Naive B cell (primary cell): ENCODE results near the gene ASTN1. TPM values are rescaled to one million over a fixed set of nuclear protein-coding genes. Genes with fewer than 3 reads are reported as not detected.

Source experiments
- ATAC-seq, 2 donors: fragments of 150-1000 bp; cut with Tn5 transposase; 2 replicates each; pipeline ENCODE4 v1.10.0; 2021; ENCODE audit warnings: low read depth in 2 of 2, mild to moderate bottlenecking in 2 of 2, moderate library complexity in 2 of 2
- DNase-seq: peaks from one replicate; pipeline ENCODE4 v3.0.0; 2022
- H3K27ac Mint-ChIP-seq, 6 donors: one replicate each; pipeline ENCODE4 v1.8.0; 2020 to 2022; ENCODE audit warnings: mild to moderate bottlenecking in 6 of 6, mixed read lengths in 6 of 6, moderate library complexity in 5 of 6, inconsistent platforms in 2 of 6
- H3K27me3 Mint-ChIP-seq, 3 donors: one replicate each; pipeline ENCODE4 v1.8.0; 2021 to 2022; ENCODE audit warnings: mixed read lengths in 3 of 3, mild to moderate bottlenecking in 1 of 3
- H3K36me3 Mint-ChIP-seq, 2 donors: one replicate each; pipeline ENCODE4 v1.8.0; 2020 to 2022; ENCODE audit warnings: mixed read lengths in 2 of 2, inconsistent platforms in 1 of 2, mild to moderate bottlenecking in 1 of 2
- H3K4me1 Mint-ChIP-seq, 3 donors: one replicate each; pipeline ENCODE4 v1.8.0; 2020 to 2022; ENCODE audit warnings: mixed read lengths in 3 of 3, inconsistent platforms in 1 of 3, mild to moderate bottlenecking in 1 of 3, moderate library complexity in 1 of 3
- H3K4me3 Mint-ChIP-seq, 8 donors: one replicate each; pipeline ENCODE4 v1.8.0; 2020 to 2022; ENCODE audit warnings: mild to moderate bottlenecking in 8 of 8, mixed read lengths in 8 of 8, moderate library complexity in 8 of 8, inconsistent platforms in 2 of 8
- H3K9me3 Mint-ChIP-seq, 7 donors: one replicate each; pipeline ENCODE4 v1.8.0; 2020 to 2022; ENCODE audit warnings: mixed read lengths in 7 of 7, mild to moderate bottlenecking in 5 of 7, inconsistent platforms in 2 of 7, moderate library complexity in 1 of 7
- polyA plus RNA-seq, 6 donors: library from polyadenylated mRNA; unstranded; fragments of 300-500 nt; fragmentation: Illumina TruSeq; gene quantifications; one replicate each; pipeline ENCODE4 v1.2.3, GENCODE V29; 2021; ENCODE audit warnings: low read depth in 6 of 6

Gene ASTN1
- polyA plus RNA-seq, 6 donors from 2014 or later, result not detected

DNA sequence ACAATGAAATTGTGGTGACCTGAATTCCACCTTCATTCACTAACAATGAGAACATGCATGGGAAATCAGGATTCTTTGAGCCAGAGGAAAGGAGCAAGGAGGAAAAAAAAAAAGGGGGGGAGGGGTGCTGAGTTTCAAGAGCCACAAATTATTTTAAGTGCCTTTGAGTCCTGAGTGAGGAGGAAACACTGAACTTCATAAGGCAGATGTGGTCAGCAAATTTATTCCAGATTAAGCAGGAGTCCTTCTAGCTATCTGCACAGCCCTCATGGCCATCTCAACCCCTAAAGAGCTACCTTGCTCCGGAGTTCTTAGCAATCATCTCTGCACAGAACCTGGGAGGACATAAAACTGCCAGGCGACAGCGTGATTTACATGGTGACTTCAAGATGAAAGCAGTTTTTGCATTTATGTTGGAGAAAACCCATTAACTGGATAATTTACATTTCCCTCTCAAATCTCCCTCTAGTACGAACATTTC lies 21.7 kb downstream of the ASTN1 start:
- DNase-seq (no peak), ATAC-seq (no peak)
- Mint-ChIP-seq H3K27ac (no peak overlapping the region), H3K9me3 (peaks cover 0 to 4% (median 0%) of the 10 kb centered on the region in 7 donors), H3K36me3 (no peaks in the 10 kb centered on the region), H3K4me1 (peaks cover 5 to 24% (median 18%) of the 10 kb centered on the region in 3 donors), H3K27me3 (no peaks in the 10 kb centered on the region), H3K4me3 (no peak overlapping the region)

DNA sequence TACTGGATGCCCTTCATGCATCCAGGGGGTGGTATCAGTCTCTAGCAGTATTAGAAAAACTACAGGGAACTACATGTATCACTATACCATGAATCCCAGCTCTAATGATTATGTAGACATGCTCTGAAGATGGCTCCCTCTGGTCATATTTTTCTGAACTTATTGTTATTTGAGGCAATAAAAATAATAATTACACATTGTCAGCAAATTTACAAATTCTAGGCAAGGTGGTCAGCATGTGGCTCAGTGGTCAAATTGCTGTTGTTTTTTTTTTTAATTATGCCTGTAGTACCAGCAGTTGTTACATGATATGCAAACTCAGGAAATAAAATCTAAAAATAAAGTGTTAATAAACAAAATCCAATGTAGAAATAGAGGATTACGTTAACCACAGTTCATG lies 22.5 kb downstream of the ASTN1 start:
- Mint-ChIP-seq H3K36me3 (no peaks in the 10 kb centered on the region), H3K4me3 (no peak overlapping the region), H3K27ac (no peak overlapping the region), H3K27me3 (no peaks in the 10 kb centered on the region), H3K4me1 (peaks cover 5 to 24% (median 18%) of the 10 kb centered on the region in 3 donors), H3K9me3 (peaks cover 0 to 4% (median 0%) of the 10 kb centered on the region in 7 donors)
- ATAC-seq (no peak), DNase-seq (no peak)

DNA sequence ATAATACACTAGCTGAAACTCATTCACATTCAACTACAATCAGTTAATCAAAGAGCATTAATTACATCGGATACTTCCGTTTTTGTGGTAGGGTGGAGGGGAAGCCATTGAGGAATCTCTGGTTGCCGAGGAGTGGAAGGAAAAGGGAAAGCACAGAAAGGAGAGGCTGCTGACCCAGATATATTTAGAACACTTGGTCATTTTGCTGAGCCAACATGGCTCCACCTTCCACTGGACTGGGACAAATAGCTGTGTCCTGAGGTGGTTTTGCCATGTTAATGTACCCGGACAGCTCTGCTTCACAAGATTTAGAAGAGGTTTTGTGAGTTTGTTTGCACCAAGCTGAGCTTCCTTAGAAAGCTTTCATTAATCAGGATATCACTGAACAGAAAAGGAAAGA lies 26.2 kb downstream of the ASTN1 start:
- Mint-ChIP-seq H3K27me3 (no peaks in the 10 kb centered on the region), H3K4me3 (no peak overlapping the region), H3K4me1 (peaks cover 5 to 40% (median 28%) of the 10 kb centered on the region in 3 donors), H3K27ac (no peak overlapping the region), H3K9me3 (peaks cover 0 to 4% (median 0%) of the 10 kb centered on the region in 7 donors), H3K36me3 (no peaks in the 10 kb centered on the region)
- no peak for DNase-seq
- no peak for ATAC-seq

DNA sequence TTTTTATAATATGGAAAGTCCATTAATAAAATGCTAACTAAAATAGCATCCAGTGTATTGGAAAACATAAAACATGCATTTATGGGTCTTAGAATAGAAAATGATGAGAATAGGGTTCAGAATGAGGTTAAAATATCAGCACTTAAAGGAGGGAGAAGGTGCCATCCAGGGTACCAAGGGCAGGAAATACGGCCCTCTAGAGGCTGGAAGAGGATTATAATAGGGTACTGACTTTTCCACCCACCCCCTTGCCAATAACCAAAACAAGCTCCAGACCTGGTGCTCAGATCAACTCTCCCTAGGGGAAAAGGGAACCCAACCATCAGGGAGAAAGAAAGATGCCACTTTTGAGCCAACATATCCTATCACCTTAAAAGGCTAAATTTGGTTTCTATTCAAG lies 26.7 kb downstream of the ASTN1 start:
- Mint-ChIP-seq H3K27ac (peak overlapping the region in 1 of 6 donors; percentile 9), H3K4me1 (peaks cover 5 to 40% (median 28%) of the 10 kb centered on the region in 3 donors), H3K4me3 (no peak overlapping the region), H3K9me3 (peaks cover 0 to 4% (median 0%) of the 10 kb centered on the region in 7 donors), H3K36me3 (no peaks in the 10 kb centered on the region), H3K27me3 (no peaks in the 10 kb centered on the region)
- no peak for DNase-seq
- ATAC-seq, result no peak

DNA sequence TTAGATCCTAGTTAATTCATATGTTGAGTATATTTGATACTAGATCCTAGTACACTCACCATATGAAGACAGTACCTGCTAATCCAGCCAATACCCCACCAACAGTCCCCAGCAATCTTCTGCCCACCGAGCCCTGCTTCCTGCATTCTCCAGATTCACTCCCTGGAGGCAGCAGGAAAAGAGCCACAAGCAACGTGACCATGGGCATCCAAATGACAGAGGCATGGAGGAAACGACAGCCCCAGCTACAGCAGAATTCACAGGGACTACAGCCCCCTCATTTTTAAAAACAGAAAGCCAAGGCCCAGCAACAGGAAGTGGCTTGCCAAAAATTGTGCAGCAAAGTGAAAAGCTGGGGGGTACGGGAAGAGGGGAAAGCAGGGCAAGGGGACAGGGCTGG lies 29.3 kb downstream of the ASTN1 start:
- no peak for DNase-seq
- Mint-ChIP-seq H3K27ac (no peak overlapping the region), H3K27me3 (no peaks in the 10 kb centered on the region), H3K36me3 (no peaks in the 10 kb centered on the region), H3K4me3 (no peak overlapping the region), H3K4me1 (peaks cover 1 to 27% (median 18%) of the 10 kb centered on the region in 3 donors), H3K9me3 (peaks cover 0 to 4% (median 0%) of the 10 kb centered on the region in 7 donors)
- ATAC-seq, result no peak

DNA sequence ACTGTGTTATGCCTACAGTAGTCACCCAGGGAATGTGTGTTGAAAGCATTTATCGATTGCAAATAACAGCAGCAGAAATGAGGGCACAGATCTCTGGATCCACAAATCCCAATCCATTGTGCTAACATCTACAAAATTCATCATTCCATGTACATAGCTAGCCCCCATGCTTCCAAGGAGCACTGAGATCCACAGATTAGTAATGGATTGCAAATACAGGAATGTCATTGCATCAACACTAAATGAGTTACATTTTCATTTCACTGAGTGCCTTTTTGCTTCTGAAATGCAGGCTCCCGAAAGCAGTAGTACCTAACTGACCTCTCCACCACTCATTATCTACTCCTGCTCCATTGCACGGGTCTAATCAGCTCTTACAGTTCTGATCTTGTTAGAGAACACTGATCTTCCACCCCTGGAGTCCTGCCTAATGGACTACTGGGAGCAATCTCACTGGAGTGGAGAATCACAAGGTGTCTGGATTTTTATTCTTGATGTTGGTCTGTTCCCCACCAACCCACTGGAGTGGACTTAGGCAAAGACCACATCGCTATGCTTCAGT lies 30.5 kb downstream of the ASTN1 start:
- ATAC-seq (no peak), DNase-seq (no peak)
- peak overlapping the region in 1 of 8 donors; percentile 64 for H3K4me3 Mint-ChIP-seq
- no peak overlapping the region for H3K27ac Mint-ChIP-seq
- H3K36me3 Mint-ChIP-seq, result no peaks in the 10 kb centered on the region
- peaks cover 0 to 4% (median 1%) of the 10 kb centered on the region in 7 donors for H3K9me3 Mint-ChIP-seq
- peaks cover 0 to 21% (median 12%) of the 10 kb centered on the region in 3 donors for H3K4me1 Mint-ChIP-seq
- no peaks in the 10 kb centered on the region for H3K27me3 Mint-ChIP-seq

DNA sequence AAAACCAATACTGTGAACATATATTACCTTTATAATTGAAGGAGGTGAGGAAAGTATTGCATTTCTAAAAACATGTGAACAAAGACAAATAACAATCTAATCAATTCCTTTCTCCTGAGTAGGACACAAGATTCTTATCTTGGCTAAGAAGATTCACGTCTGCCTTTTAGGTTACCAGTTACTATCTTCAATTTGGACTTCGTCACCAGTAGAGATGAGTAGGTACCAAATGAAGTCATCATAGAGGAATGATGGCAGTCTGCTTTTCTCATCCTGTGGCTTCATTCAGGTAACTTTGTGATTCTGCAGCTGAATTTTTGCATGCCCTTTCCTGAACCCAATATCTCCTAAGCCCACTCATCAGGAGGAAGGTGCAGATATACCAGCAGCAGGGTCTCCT lies 32.4 kb downstream of the ASTN1 start:
- Mint-ChIP-seq H3K27ac (no peak overlapping the region), H3K27me3 (no peaks in the 10 kb centered on the region), H3K4me3 (no peak overlapping the region), H3K36me3 (no peaks in the 10 kb centered on the region), H3K4me1 (peaks cover 0 to 16% (median 10%) of the 10 kb centered on the region in 3 donors), H3K9me3 (peaks cover 0 to 4% (median 0%) of the 10 kb centered on the region in 7 donors)
- DNase-seq, result no peak
- no peak for ATAC-seq

DNA sequence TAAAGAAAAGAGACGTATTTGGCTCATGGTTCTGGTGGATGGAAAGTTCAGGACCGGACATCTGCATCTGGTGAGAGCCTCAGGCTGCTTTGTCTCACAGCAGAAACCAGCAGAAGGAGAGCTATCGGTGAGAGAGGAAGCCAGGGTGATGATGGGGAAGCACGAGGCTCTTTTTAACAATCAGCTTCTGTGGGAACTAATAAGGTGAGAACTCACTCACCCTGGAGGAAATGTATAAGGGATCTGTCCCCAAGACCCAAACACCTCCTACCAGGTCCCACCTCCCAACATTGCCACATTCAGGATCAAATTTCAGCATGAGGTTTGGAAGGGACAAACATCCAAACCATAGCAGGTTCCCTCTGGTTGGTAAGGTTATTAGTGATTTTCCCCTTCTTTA lies 32.8 kb downstream of the ASTN1 start:
- Mint-ChIP-seq H3K27ac (no peak overlapping the region), H3K9me3 (peaks cover 0 to 4% (median 0%) of the 10 kb centered on the region in 7 donors), H3K27me3 (no peaks in the 10 kb centered on the region), H3K36me3 (no peaks in the 10 kb centered on the region), H3K4me1 (peaks cover 0 to 16% (median 10%) of the 10 kb centered on the region in 3 donors), H3K4me3 (no peak overlapping the region)
- no peak for ATAC-seq
- DNase-seq, result no peak

DNA sequence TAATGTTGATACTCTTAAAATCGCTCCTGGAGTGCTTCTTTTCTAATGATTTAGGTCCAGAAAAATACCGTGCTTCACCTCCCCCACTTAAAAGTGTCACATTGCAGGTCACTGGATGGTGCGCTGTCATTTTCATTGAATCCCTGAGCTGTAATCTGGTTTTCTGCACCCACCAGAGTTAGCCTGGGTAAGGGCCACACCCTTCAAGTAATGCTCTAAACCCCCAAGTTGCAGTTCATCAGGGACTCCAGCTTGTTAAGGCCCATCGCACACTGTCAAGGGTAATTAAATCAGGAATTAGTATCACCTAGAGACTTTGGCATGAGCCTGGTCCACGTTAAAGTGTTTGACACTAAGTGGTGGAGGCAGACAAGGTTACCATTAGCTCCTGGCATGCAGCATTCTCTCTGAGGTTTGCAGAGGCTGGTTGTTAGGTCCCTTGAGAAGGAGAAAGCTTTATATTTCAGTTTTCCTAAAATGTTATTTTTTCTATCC lies 34.0 kb downstream of the ASTN1 start:
- no peak for DNase-seq
- Mint-ChIP-seq H3K36me3 (no peaks in the 10 kb centered on the region), H3K4me1 (peaks cover 0 to 15% (median 10%) of the 10 kb centered on the region in 3 donors), H3K9me3 (peaks cover 0 to 4% (median 0%) of the 10 kb centered on the region in 7 donors), H3K27me3 (no peaks in the 10 kb centered on the region), H3K27ac (no peak overlapping the region), H3K4me3 (no peak overlapping the region)
- no peak for ATAC-seq

DNA sequence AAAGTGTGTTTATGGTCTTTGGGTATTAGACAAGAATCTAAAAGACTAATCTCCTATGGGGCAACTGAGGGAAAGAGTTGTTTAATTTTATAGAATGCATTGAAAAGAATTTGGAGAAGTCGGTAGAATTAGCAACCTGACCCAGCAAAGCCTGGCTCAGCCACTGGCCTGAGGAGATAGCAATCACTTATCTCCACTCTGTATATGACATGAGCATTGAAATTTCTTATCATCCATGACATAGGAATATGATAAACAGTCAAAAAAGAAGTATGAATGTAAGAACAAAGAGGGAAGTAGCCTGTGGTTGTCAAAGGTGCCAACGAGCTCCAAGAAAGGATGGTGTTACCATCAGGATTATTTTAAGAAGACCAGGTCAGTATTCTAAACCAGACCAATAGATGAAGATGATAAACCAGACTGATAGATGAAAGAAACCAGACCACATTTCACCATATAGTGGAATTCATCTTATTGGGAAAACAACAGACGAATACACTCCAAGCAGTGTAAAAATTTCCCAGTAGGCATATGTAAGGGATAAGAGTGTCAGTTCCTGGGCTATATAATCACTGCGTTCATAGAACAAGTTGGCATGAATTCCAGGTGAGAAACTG lies 35.7 kb downstream of the ASTN1 start:
- Mint-ChIP-seq H3K36me3 (no peaks in the 10 kb centered on the region), H3K9me3 (peaks cover 0 to 4% (median 0%) of the 10 kb centered on the region in 7 donors), H3K4me1 (peaks cover 0 to 3% (median 0%) of the 10 kb centered on the region in 3 donors), H3K4me3 (no peak overlapping the region), H3K27me3 (no peaks in the 10 kb centered on the region), H3K27ac (no peak overlapping the region)
- ATAC-seq, result no peak
- DNase-seq, result no peak

DNA sequence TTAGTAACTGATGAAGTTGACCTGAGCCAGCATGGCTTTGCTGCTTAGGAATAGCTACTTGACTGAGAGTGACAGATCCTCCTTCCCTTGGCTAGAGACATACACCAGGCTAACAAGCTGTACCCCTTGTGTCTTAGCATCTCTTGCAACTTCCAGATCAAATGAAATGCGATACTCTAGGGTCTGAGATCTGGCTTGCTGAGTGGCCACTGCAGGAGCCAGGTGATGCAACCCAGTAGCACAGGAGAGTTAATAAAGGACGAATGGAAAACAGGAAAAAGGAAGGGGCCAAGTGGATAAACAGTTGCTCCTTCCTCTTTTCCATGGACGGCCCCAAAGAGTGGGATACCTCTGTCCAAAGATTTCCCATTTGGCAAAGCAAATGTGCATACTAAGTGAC lies 38.2 kb downstream of the ASTN1 start:
- no peaks in the 10 kb centered on the region for H3K27me3 Mint-ChIP-seq
- H3K36me3 Mint-ChIP-seq, result no peaks in the 10 kb centered on the region
- H3K4me1 Mint-ChIP-seq, result peaks cover 0 to 18% (median 0%) of the 10 kb centered on the region in 3 donors
- peaks cover 0 to 4% (median 0%) of the 10 kb centered on the region in 7 donors for H3K9me3 Mint-ChIP-seq
- DNase-seq, result no peak
- no peak overlapping the region for H3K27ac Mint-ChIP-seq
- H3K4me3 Mint-ChIP-seq, result no peak overlapping the region
- no peak for ATAC-seq

DNA sequence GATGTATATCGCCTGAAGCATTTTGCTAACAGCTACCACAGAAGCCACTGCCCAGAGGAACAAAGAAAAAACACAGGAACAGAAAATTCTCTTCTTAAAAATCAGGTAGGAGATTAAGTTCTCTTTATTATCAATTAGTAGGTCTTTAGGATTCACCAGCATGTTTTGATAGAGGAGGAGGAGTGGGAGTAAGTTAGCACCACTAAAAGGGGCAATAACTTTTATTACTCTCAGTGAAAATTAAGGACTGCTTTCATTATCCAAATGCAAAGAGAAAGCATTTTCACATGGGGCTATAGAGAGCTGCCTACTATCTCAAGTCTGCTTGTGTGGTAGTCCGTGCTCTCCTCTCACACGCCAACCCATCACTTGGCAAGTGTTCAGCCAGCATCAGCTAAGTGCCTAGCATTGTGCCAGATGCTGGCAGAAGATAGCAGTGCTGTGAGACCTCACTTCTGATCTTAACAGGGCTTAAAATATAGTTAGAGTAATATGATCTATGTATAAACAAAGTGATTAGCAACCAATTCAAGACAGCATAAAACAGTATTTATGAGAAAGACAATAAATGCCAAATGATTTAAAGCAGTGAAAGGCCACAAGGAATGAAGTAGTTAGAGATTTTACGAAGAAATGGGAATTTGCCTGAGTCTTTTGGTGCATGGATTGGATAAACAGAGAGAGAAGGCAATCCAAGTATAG lies 39.8 kb downstream of the ASTN1 start:
- Mint-ChIP-seq H3K4me3 (no peak overlapping the region), H3K36me3 (no peaks in the 10 kb centered on the region), H3K27ac (no peak overlapping the region), H3K4me1 (peaks cover 0 to 18% (median 0%) of the 10 kb centered on the region in 3 donors), H3K9me3 (peaks cover 0 to 4% (median 0%) of the 10 kb centered on the region in 7 donors), H3K27me3 (no peaks in the 10 kb centered on the region)
- DNase-seq (no peak), ATAC-seq (no peak)

DNA sequence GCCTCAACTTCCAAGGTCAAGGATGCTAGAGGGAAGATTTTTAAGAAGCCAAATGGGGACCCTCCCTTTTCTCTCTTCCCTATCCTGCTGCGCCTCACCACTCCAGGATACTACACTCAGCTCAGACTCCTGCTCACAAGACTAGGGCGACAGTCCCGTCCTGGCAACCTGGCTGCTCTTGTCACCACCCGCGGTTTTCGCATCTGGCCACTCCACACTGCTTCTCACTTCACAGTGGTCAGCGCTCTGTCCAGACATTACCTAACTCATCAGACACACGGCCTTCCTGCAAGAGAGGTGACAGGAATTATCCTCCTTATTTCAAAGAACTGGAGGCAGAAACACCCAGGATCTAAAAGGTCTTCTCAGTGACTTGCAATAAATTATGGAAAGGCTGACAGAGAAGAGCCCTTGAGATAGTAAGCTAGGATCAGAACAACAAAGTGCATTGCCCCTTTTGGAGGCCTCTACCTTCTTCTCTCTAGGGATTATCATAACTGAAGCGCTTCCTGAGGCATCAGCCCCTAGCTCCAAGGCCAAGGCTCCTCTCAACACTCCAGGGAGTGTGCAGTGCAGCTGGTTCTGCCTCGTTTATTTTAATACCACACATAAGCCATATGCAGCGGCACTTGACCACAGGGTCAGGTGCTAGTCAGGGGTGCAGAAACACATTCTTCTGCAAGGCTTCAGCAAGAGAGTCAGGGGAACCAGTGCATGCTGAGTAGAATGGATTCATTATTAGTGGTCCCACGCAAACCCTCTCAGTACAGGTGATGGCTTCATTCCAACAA lies 41.9 kb downstream of the ASTN1 start:
- H3K4me1 Mint-ChIP-seq, result peaks cover 0 to 18% (median 0%) of the 10 kb centered on the region in 3 donors
- no peak overlapping the region for H3K27ac Mint-ChIP-seq
- H3K36me3 Mint-ChIP-seq, result no peaks in the 10 kb centered on the region
- H3K4me3 Mint-ChIP-seq, result no peak overlapping the region
- DNase-seq (no peak), ATAC-seq (no peak)
- peaks cover 0 to 4% (median 0%) of the 10 kb centered on the region in 7 donors for H3K9me3 Mint-ChIP-seq
- no peaks in the 10 kb centered on the region for H3K27me3 Mint-ChIP-seq
